ENCODE measurements around the gene LGALS4.
"Not testable (repeated sequence)": the region's sequence is repeated elsewhere in the genome, so short reads cannot be mapped to it uniquely, and the experiment has no call there.

Gene LGALS4

DNA sequence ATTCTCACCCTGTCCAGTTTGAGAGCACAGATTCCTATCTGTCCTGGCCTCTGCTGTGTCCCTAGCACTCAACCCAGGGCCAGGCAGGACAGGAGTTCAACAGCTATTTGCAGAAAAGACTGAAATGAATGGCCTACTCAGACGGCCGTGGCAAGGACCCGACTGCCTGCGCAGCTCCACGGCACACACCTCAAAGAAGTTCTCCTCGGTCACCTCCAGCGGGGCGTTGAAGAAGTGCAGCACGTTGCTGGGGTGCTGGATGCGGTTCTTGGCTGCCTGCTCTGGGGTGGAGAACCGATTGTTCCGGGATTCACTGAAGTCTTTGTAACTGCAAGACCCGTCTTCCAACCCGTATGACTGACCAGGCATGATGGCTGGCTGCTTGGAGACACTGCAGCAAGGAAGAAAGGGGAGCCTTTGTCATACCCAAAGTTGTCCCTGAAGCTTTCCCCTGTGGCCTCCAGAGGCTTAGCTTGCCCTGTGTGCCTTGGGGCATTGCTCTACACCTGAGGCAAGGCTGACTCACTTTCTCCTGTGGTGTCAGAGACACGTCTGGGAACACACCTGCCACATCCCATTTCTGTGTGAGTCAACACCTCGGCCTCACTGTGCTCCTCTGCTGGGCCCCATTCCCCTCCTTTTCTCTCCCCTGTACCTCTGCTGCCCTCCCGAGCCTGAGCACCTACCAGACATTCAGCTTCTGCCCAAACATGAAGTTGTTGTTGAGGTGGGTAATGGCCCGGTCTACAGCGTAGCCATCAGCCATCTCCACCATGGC, 25.7 kb upstream of the LGALS4 start:
- TF ChIP-seq ZNF274 (IDR thresholded peaks at IDR 0.05; ENCODE audit: low read depth, low read length): no peak
- H3K4me3 ChIP-seq (ENCODE audit: low read length): no peak overlapping the region

DNA sequence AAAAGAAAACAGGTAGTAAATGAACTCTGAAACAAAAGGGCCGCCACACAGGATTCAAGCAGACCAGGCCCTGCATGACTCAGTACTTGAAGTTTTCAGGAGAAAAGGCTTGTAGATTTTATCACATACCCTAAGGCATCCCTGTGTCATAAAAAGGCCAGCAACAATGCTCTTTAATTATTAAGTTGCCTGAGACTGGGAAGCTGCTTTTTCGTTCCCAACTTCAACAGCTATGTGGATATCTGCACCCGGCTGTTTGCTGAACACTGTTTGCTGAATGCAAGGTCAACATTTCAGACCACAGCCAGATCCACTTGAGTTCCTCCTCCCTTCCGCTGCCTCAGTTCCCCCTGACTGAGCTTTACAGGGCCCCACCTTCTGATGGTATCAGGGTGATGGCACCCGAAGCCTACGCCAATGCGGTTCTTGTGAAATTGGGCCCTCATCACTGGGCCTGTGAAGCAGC, 24.9 kb upstream of the LGALS4 start:
- no peak overlapping the region for H3K4me3 ChIP-seq (ENCODE audit: low read length)
- no peak for TF ChIP-seq ZNF274 (IDR thresholded peaks at IDR 0.05; ENCODE audit: low read depth, low read length)

DNA sequence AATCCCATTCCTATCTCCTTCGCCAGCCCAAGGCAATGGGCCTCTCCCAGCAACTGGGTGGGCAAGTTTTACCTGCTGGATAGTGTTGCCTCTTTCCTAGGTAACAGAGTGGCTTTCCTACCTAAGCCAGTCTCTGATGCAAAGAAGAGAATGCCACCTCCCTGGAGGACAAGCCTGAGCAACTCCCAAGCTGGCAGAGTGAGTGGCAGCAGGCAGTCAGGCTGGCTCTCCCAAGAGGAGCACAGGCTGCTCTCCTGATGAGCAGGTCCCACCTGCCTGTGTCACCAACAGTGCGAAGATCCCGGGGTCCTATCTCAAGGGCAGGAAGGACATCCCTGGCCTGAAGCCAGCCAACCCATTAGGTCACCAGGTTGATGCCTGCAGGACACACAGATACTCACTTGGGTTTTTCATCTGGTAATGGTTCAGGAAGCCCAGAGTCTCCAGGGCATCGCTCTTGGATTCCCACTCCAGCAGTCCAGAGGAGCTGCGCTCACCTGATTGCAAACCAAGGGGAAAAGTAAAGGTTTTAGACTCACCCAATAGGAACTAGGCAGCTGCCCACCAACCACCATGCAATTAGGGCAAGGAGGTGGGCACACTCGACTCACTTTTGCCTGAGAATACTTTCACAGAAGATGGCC, 24.4 kb upstream of the LGALS4 start:
- no peak overlapping the region for H3K4me3 ChIP-seq (ENCODE audit: low read length)
- no peak for TF ChIP-seq ZNF274 (IDR thresholded peaks at IDR 0.05; ENCODE audit: low read depth, low read length)

DNA sequence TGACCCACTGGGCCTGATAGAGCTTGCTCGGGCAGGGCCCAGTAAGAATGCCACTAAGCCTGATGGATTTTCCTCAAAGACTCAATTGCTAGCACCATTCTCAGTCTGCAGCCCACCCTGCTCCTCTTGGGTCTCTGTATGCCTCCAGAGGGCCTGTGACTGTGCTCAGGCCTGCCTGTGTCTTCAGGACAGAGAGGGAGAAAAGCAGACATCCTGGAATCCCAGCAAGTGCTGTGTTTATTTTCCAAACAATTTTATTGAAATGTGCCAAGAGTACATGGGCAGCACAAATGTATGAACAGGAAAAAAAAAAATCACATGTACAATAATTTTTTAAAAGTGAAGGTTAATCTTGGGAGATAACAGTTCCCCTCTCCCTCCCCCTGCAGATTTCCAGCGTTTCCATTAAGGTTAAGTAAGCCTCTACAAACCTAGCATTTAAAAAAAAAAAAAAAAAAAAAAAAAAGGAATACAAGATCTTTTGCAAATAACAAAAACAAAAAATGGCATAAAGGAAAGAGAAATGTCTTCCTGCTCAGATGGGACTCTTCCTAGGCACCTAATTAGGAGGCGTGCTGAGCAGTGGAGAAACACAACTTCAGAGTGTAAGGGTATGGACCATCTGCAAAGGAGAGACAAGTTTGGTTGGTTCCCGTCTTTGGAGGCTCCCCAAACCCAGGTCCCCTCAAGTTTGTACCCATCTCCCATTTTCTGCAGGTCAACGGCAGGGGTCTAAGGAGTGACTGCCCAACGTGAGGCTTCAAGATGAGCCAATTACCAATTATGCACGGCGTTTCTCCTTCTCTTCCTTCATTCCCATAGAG, 23.6 kb upstream of the LGALS4 start:
- TF ChIP-seq ZNF274 (IDR thresholded peaks at IDR 0.05; ENCODE audit: low read depth, low read length): no peak
- no peak overlapping the region for H3K4me3 ChIP-seq (ENCODE audit: low read length)

DNA sequence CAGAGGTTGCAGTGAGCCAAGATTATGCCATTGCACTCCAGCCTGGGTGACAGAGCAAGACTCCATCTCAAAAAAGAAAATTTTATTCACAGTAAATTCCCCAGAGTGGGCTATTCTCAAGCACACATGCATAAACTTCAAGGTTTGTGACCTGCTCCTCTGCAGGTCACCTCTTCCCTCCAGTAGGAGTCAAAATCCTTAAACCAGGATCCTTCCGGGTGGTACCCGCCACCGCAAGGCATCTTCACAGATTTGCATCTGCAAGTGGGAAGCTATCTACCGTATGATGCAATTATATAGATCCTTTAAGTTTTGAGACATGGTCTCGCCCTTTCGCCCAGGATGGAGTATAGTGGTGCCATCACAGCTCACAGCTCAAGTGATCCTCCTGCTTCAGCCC, 21.8 kb upstream of the LGALS4 start:
- H3K4me3 ChIP-seq (ENCODE audit: low read length): no peak overlapping the region
- no peak for TF ChIP-seq ZNF274 (IDR thresholded peaks at IDR 0.05; ENCODE audit: low read depth, low read length)

DNA sequence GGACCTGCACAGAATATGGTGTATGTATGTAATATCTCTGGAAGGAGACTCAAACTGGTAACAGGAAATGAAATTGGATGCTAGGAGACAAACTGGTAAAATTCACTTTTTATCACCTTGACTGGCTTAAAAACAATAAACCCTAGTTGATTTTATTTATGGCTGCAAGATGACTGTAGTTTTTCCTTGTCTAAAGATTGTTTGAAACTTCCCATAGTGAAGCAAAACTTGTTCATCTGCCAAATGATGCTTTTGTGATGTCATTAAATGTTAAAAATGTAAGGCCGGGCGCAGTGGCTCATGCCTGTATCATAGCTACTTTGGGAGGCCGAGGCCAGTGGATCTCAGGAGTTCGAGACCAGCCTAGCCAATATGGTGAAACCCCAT, 21.4 kb upstream of the LGALS4 start:
- no peak overlapping the region for H3K4me3 ChIP-seq (ENCODE audit: low read length)
- no peak for TF ChIP-seq ZNF274 (IDR thresholded peaks at IDR 0.05; ENCODE audit: low read depth, low read length)

DNA sequence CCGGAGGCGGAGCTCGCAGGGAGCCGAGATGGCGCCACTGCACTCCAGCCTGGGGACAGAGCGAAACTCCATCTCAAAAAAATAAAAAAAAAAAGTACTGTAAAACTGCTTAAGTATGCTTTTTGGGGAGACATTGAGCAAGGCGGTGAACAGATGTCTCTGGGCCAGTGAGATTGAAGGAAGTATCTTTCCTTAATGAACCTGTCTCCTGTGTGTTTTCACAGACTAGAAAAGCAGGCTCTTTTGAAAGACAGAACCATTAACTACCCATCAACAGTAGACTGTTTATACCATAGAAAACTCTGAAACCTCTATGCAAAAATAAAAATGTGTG, 20.3 kb upstream of the LGALS4 start:
- no peak overlapping the region for H3K4me3 ChIP-seq (ENCODE audit: low read length)
- no peak for TF ChIP-seq ZNF274 (IDR thresholded peaks at IDR 0.05; ENCODE audit: low read depth, low read length)

DNA sequence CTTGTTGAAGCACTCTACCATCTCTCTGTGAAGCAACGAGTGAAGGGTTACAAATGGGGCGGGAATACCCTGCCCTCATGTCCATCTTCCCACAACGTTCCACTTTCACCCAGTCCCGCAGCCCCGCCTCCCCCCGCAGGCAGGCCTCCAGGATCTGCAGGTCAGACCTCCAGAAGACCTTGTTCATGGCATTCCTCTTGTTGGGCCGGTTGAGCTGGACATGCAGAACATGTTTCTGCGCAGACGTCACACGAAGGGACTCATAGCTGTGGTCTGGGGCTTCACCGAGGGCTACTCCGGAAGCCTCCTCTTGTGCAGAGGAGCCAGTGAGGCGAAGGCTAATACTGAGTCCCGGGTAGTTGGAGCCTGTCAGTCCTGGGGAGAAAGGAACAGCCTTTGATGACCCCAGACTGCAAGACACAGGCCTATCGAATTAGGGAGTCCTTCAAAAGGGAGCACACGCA, 18.4 kb upstream of the LGALS4 start:
- TF ChIP-seq ZNF274 (IDR thresholded peaks at IDR 0.05; ENCODE audit: low read depth, low read length): no peak
- peak overlapping the region; percentile 83 for H3K4me3 ChIP-seq (ENCODE audit: low read length)

DNA sequence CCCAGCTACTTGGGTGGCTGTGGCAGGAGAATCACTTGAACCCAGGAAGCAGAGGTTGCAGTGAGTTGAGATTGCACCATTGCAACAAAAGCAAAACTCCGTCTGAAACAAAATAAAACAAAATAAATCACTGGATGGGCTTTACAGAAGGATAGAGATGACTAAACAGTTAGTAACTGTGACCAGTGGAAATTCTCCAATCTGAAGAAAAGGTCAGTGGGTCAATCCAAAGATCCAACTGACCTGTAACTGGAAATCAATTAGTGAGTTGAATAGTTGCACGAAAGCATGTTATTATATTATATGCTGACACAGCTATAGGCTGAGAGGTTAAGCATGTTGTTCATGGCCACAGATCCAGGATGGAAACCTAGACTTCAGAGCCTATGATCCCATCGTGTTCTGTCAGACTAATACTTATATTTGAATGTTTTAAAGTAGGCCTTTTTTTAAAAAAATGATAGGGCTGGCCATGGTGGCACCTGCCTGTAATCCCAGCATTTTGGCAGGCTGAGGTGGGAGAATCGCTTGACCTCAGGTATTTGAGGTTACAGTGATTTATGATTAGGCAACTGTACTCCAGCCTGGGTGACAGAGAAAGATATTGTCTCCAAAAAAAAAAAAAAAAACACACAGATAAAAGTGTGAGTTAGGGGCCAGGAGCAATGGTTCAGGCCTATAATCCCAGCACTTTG, 17.4 kb upstream of the LGALS4 start:
- H3K4me3 ChIP-seq (ENCODE audit: low read length): no peak overlapping the region; the same call in 1 of the 2 replicates
- no peak for TF ChIP-seq ZNF274 (IDR thresholded peaks at IDR 0.05; ENCODE audit: low read depth, low read length)

DNA sequence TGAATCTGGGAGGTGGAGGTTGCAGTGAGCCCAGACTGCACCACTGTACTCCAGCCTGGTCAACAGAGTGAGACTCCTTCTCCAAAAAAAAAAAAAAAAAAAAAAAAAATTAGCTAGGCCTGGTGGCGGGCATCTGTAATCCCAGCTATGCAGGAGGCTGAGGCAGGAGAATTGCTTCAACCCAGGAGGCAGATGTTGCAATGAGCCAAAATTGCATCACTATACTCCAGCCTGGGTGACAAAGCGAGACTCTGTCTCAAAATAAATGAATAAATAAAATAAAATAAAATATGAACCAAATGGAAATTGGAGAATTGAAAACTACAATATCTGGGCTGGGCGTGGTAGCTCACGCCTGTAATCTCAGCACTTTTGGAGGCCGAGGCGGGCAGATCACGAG, 16.5 kb upstream of the LGALS4 start:
- H3K4me3 ChIP-seq (ENCODE audit: low read length): not testable (repeated sequence)

DNA sequence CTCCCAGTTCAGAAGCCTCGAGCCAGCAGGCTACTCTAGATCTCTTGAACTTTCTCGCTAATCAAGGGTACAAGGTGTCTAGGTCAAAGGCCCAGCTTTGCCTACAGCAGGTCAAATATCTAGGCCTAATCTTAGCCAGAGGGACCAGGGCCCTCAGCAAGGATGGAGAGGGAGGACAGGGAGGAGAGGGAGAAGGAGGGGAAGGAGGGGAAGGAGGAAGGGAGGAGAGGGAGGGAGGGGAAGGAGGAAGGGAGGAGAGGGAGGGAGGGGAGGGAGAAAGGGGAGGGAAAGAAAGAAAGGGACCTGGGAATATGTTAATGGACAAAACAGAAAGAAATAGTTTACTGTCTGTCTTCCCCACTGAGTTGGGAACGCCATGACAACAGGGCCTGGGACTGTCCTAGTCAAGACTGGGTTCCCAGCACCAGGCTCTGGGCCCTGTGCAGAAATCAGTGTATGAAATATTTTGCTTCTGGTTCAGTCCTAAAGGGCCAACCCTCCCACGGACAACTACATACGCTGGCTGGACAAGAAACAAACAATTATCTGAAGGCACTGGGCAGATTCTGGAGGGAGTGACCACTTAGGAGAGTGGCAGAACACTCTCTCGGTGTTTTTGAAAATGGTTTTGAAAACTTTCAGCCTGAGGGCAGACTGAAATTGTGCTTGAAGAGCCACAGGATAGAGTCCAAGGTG, 14.3 kb upstream of the LGALS4 start:
- TF ChIP-seq ZNF274 (IDR thresholded peaks at IDR 0.05; ENCODE audit: low read depth, low read length): no peak
- no peak overlapping the region for H3K4me3 ChIP-seq (ENCODE audit: low read length)

DNA sequence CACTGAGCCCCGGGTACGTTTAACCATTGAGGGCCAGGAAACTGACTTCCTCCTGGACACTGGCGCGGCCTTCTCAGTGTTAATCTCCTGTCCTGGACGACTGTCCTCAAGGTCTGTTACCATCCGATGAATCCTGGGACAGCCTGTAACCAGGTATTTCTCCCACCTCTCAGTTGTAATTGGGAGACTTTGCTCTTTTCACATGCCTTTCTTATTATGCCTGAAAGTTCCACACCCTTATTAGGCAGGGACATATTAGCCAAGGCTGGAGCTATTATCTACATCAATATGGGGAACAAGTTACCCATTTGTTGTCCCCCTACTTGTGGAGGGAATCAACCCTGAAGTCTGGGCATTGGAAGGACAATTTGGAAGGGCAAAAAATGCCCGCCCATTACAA, 13.2 kb upstream of the LGALS4 start:
- H3K4me3 ChIP-seq (ENCODE audit: low read length): not testable (repeated sequence)

DNA sequence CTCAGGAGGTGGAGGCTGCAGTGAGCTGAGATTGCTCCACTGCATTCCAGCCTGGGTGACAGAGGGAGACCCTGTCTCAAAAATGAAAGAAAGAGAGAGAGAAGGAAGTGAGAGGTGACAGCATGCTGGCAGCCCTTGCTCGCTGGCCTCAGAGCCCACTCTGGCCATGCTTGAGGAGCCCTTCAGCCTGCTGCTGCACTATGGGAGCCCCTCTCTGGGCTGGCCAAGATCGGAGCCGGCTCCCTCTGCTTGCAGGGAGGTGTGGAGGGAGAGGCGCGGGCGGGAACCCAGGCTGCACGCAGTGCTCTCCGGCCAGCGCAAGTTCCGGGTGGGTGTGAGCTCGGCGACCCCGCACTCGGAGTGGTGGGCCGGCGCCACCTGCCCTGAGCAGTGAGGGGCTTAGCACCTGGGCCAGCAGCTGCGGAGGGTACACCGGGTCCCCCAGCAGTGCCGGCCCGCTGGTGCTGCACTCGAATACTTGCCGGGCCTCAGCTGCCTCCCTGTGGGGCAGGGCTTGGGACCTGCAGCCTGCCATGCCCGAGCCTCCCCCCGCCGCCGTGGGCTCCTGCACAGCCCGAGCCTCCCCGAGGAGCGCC, 8.6 kb upstream of the LGALS4 start:
- H3K4me3 ChIP-seq (ENCODE audit: low read length): not testable (repeated sequence)
